ENCODE measurements around the gene FSHB.

GRCh38 chr11:30206249-30206996, 24.4 kb upstream of the FSHB start:
- TF ChIP-seq EZH2 (IDR thresholded peaks at IDR 0.05; ENCODE audit: low read length, unreplicated experiment) (no peak), EZH2phosphoT487 (IDR thresholded peaks at IDR 0.05; ENCODE audit: borderline replicate concordance, low read length) (no peak)
